ENCODE measurements around the gene KRI1.

DNA sequence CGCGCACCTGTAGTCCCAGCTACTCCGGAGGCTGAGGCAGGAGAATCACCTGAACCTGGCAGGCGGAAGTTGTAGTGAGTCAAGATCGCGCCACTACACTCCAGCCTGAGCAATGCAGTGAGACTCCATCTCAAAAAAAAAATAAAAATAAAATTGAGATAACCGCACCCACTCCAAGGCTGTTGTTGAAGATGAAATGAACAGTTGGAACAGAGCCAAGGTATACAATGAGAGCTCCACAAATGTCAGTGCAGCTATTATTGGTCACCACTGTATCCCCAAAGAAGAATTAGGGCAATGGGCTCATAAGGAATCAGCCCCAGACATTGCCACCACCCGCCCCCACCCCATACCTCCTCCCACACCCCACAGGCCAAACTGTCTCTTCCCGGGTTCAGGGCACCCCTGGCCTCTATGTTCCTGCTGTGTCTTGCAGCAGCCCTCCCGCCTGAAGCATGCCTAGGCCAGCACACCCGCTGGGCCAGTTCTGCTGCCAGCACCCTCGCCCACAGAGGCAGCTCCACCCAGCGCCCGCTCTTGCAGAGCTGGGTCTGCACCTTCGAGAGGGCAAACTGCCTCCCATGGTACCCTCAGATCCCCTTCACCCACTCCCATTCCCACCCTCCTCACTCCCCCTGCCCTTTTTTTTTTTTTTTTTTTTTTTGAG is 45.0 kb downstream of the KRI1 start:
- TF ChIP-seq CTCF (conservative IDR thresholded peaks at IDR 0.05; ENCODE audit: low read length) (no peak), EZH2phosphoT487 (IDR thresholded peaks at IDR 0.05; ENCODE audit: borderline replicate concordance) (no peak)
